GM12801 (cell line): ENCODE data around the gene MICAL3.

Experiments used
- CTCF ChIP-seq: IDR thresholded peaks from one replicate; pipeline ENCODE4 v1.5.1; 2011; ENCODE audit warnings: control low read depth; ENCODE audit not compliant: insufficient read length; ENCODE audit errors: extremely low read depth

The MICAL3 gene

GRCh38 chr22:17969701-17970113 lies 54.7 kb downstream of the MICAL3 start:
- TF ChIP-seq CTCF, result no peak

- no peak for TF ChIP-seq CTCF
These were observed 56.2 kb downstream of the MICAL3 start for GRCh38 chr22:17968126-17968525.

GRCh38 chr22:17966403-17966717 lies 58.0 kb downstream of the MICAL3 start:
- TF ChIP-seq CTCF, result no peak

GRCh38 chr22:17965538-17966402 lies 58.6 kb downstream of the MICAL3 start:
- TF ChIP-seq CTCF, result no peak

GRCh38 chr22:17964643-17965042 lies 59.7 kb downstream of the MICAL3 start:
- TF ChIP-seq CTCF, result no peak

GRCh38 chr22:17964156-17964555 lies 60.2 kb downstream of the MICAL3 start:
- no peak for TF ChIP-seq CTCF

GRCh38 chr22:17963015-17963414 lies 61.3 kb downstream of the MICAL3 start:
- TF ChIP-seq CTCF, result no peak
